Thyroid gland (tissue), 4 donors: ENCODE measurements around the gene MAPKBP1. TPM values are rescaled to one million over a fixed set of nuclear protein-coding genes. Genes with fewer than 3 reads are reported as not detected.

Experiments used
- DNase-seq, 2 donors: peaks; one replicate each; pipeline ENCODE4 v3.0.0-alpha.2; 2019
- H3K27ac ChIP-seq, 3 donors: fragments of 200-600 bp; sonication (generic); 1 replicate in 2 of 3; 2 replicates in 1 of 3; pipeline ENCODE4 v1.5.1; 2016 to 2019; ENCODE audit warnings: mild to moderate bottlenecking in 1 of 3, moderate library complexity in 1 of 3
- H3K27me3 ChIP-seq: fragments of 200-600 bp; sonication (generic); one replicate; pipeline ENCODE4 v1.5.1; 2019
- H3K36me3 ChIP-seq, 2 donors: fragments of 200-600 bp; sonication (generic); one replicate each; pipeline ENCODE4 v1.5.1; 2016 to 2019
- H3K4me1 ChIP-seq, 2 donors: fragments of 200-600 bp; sonication (generic); one replicate each; pipeline ENCODE4 v1.5.1; 2017 to 2019
- H3K4me3 ChIP-seq, 3 donors: fragments of 200-600 bp; sonication (generic); replicated peaks in 1 of 3; 1 replicate in 2 of 3; 2 replicates in 1 of 3; pipeline ENCODE4 v1.5.1; 2016; ENCODE audit warnings: mild to moderate bottlenecking in 1 of 3
- H3K9me3 ChIP-seq: fragments of 200-600 bp; sonication (generic); one replicate; pipeline ENCODE4 v1.5.1; 2017
- CTCF ChIP-seq, 6 experiments: fragments of 200-600 bp in 3 of 6; fragments of 450-650 bp in 3 of 6; sonication (generic) in 3 of 6; IDR thresholded peaks; one replicate each; pipeline ENCODE4 v1.5.1; 2016 to 2019; ENCODE audit warnings: antibody characterized with exemption in 6 of 6, mild to moderate bottlenecking in 2 of 6, inconsistent platforms in 1 of 6, moderate library complexity in 1 of 6
- POLR2A ChIP-seq, 2 donors: fragments of 450-650 bp; IDR thresholded peaks; one replicate each; pipeline ENCODE4 v1.6.1; 2017; ENCODE audit warnings: antibody characterized with exemption in 2 of 2, mild to moderate bottlenecking in 2 of 2, moderate library complexity in 1 of 2
- WGBS, 2 donors: methylation state at CpG; one replicate each; pipeline ENCODE4 v1.1.5; 2017; 5-methylcytosine and 5-hydroxymethylcytosine counted together
- intact Hi-C: fragments of 100-400 bp; cut with DNase I; formaldehyde crosslinking; loops from one replicate; pipeline ENCODE4 v1.15.1; 2023
- total RNA-seq, 4 donors: library from RNA; depleted of rRNA; stranded (reverse); fragments of >200 nt; gene quantifications; one replicate each; pipeline ENCODE4 v1.2.3, GENCODE V29; 2016

The MAPKBP1 gene
- total RNA-seq, 4 donors from 2014 or later, result 25.4 to 40.5 (median 33.6) TPM

- 25 to 50% methylated on average over 3 of the region's 3 CpGs for WGBS, 2 donors
Measured at GRCh38 chr15:41801185-41801584, 26.9 kb downstream of the MAPKBP1 start.

GRCh38 chr15:41801850-41802455 lies 27.7 kb downstream of the MAPKBP1 start:
- TF ChIP-seq POLR2A (IDR thresholded peaks at IDR 0.05), result no peak
- TF ChIP-seq CTCF (IDR thresholded peaks at IDR 0.05), result no peak
- Histone ChIP-seq H3K4me3 (no peak overlapping the region), H3K27me3 (no peaks in the 10 kb centered on the region), H3K4me1 (peaks cover 83 to 87% of the 10 kb centered on the region in 2 donors), H3K9me3 (no peaks in the 10 kb centered on the region), H3K27ac (peak overlapping the region; percentile 38 to 79 (median 42)), H3K36me3 (no peaks in the 10 kb centered on the region)
- intact Hi-C loops, result no loop called here
- 85 to 88% methylated on average over 3 of the region's 3 CpGs for WGBS, 2 donors
- DNase-seq, result no peak

More at GRCh38 chr15:41801185-41801584, 26.9 kb downstream of the MAPKBP1 start:
- no peaks in the 10 kb centered on the region for H3K36me3 ChIP-seq
- DNase-seq, result peak; percentile 67
- H3K4me1 ChIP-seq, result peaks cover 83 to 87% of the 10 kb centered on the region in 2 donors
- H3K27me3 ChIP-seq, result no peaks in the 10 kb centered on the region
- H3K4me3 ChIP-seq, result no peak overlapping the region
- no peaks in the 10 kb centered on the region for H3K9me3 ChIP-seq
- intact Hi-C loops, result no loop called here
- peak overlapping the region; percentile 42 to 73 (median 48) for H3K27ac ChIP-seq
- no peak for TF ChIP-seq POLR2A (IDR thresholded peaks at IDR 0.05)

GRCh38 chr15:41804361-41804760 lies 30.1 kb downstream of the MAPKBP1 start:
- TF ChIP-seq CTCF (IDR thresholded peaks at IDR 0.05) (no peak), POLR2A (IDR thresholded peaks at IDR 0.05) (no peak)
- no peaks in the 10 kb centered on the region for H3K36me3 ChIP-seq
- H3K4me1 ChIP-seq, result peaks cover 63 to 66% of the 10 kb centered on the region in 2 donors
- peak overlapping the region; percentile 70 to 79 (median 79) for H3K27ac ChIP-seq
- WGBS, 2 donors, result 58 to 86% methylated on average over 2 of the region's 2 CpGs
- H3K4me3 ChIP-seq, result no peak overlapping the region
- intact Hi-C loops, result no loop called here
- peak; percentile 55 to 58 for DNase-seq
- no peaks in the 10 kb centered on the region for H3K9me3 ChIP-seq
- H3K27me3 ChIP-seq, result no peaks in the 10 kb centered on the region

GRCh38 chr15:41804916-41805666 lies 30.8 kb downstream of the MAPKBP1 start:
- peak overlapping the region; percentile 70 to 79 (median 79) for H3K27ac ChIP-seq
- TF ChIP-seq POLR2A (IDR thresholded peaks at IDR 0.05), result no peak
- no peak for TF ChIP-seq CTCF (IDR thresholded peaks at IDR 0.05)
- peak; percentile 40 to 70 for DNase-seq
- H3K4me1 ChIP-seq, result peaks cover 55 to 59% of the 10 kb centered on the region in 2 donors
- intact Hi-C loops, result no loop called here
- no peaks in the 10 kb centered on the region for H3K36me3 ChIP-seq
- H3K9me3 ChIP-seq, result no peaks in the 10 kb centered on the region
- WGBS, 2 donors, result 29 to 40% methylated on average over 7 of the region's 8 CpGs
- no peaks in the 10 kb centered on the region for H3K27me3 ChIP-seq
- no peak overlapping the region for H3K4me3 ChIP-seq

GRCh38 chr15:41805711-41806110 lies 31.4 kb downstream of the MAPKBP1 start:
- H3K27ac ChIP-seq, result peak overlapping the region; percentile 70 to 79 (median 79)
- no peak for TF ChIP-seq CTCF (IDR thresholded peaks at IDR 0.05)
- no peak for TF ChIP-seq POLR2A (IDR thresholded peaks at IDR 0.05)
- no peaks in the 10 kb centered on the region for H3K9me3 ChIP-seq
- no peak overlapping the region for H3K4me3 ChIP-seq
- H3K4me1 ChIP-seq, result peaks cover 49 to 52% of the 10 kb centered on the region in 2 donors
- no peaks in the 10 kb centered on the region for H3K36me3 ChIP-seq
- H3K27me3 ChIP-seq, result no peaks in the 10 kb centered on the region
- intact Hi-C loops, result no loop called here
- no peak for DNase-seq
- WGBS, 2 donors, result 75% methylated on average over 3 of the region's 3 CpGs
